NT2/D1 (cell line): ENCODE results near the gene GPR18.

ENCODE experiments used
- SUZ12 ChIP-seq: IDR thresholded peaks from 2 replicates; pipeline ENCODE4 v1.6.1; 2011; ENCODE audit not compliant: insufficient read length, insufficient read depth; ENCODE audit errors: extremely low read depth
- YY1 ChIP-seq: IDR thresholded peaks from 2 replicates; pipeline ENCODE4 v1.6.1; 2011; ENCODE audit not compliant: insufficient read length, insufficient read depth
- ZNF274 ChIP-seq: IDR thresholded peaks from 2 replicates; pipeline ENCODE4 v1.6.1; 2011; ENCODE audit warnings: mild to moderate bottlenecking, low read depth, low read length

DNA sequence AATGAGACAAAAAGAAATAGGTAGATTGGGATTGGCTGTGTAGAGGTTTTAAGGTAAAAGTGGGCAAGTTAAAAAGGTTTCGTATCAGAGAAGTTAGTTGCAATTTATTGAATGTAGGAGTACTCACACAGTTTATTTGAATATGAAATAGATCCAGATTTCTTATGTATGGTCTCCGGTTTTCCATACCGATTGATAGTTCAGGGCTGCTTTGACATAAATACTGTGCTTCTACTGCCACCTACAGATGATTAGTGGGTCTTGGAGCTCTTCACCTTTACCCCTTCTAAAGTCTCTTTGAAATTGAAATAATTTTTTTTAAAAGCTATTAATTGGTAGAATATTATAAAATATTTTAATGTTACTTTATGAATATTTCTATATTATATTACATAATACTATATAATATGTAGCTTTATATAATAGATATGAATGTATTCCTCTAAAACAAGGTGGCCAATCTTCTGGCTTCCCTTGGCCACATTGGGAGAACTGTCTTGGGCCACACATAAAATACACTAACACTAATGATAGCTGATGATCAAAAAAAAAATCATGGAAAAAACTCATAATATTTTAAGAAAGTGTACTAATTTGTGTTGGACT, 7.7 kb upstream of the GPR18 start:
- TF ChIP-seq SUZ12, result no peak
- TF ChIP-seq YY1, result no peak
- TF ChIP-seq ZNF274, result no peak
